CD4-positive, alpha-beta T cell treated with Interferon gamma for 1 hour (primary cell): ENCODE measurements around the gene GIGYF2.

Experiments used
- DNase-seq: peaks from one replicate; pipeline ENCODE4 v3.0.0-alpha.2; 2020

Gene GIGYF2

DNA sequence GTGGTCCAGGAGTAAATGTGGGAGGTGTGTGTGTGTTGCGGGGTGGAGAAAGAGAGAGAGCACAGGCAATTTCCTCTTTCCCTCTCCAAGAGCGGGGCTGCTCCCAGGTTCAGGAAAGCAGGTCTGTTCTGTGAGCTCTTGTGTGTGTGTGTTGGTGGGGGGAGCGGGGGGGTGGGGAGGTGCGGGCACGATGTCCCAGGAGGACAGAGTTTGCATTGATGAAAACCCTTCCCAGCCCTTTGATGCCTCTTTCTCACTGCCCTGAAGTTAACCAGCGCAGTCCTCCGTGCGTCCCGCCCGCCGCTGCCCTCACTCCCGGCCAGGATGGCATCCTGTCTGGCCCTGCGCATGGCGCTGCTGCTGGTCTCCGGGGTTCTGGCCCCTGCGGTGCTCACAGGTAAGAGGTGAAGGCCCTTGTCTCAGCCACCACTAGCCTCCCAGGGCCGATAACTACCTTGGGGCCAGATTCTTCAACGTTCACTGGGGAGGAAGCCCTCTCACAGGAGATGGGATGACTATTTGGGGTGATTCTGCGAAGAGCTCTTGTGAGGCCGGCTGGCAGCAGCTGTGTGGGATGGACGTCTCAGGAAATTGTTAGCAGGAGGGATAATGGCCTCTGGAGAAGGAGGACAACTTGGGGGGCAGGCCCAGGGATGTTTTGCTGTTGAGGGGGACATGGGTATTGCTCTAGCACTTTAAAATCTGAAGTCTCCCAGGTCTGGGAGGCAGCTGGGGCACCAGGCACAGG, 173.1 kb downstream of the GIGYF2 start, which contains the start of gene SNORC:
TSS of gene SNORC (plus strand) at position 247 of the 748 bp plus-strand sequence. CDS start at position 325, 78 bp downstream.
- no peak for DNase-seq

DNA sequence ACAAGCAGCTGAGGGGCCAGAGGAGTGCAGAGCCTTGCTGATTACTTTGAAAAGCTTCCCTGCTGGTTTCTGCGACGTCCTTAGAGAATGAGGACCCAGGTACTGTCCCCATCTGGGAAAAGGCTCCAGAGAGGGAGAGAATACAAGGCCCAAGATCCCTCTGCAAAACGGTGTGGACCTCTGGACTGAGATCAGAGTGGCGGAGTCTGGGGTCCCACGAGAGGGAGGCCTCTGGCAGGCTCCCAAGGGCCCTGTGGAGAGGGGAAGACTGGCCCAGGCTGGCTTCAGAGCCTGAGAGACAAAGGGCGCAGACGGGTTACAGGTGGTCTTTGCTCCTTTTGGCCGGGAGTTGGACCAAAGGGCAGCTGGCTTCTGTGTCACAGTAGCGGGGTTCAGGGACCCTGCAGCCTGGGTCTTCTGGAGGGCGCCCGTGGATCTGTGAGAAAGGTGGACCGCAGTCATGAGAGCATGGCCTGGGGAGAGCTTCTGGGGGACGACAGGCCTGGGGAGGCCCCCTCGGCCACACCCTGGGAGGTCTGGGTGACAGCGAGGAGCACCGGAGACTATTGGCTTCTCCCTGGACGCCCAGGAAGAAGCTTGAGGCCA, 173.7 kb downstream of the GIGYF2 start:
- DNase-seq: no peak

DNA sequence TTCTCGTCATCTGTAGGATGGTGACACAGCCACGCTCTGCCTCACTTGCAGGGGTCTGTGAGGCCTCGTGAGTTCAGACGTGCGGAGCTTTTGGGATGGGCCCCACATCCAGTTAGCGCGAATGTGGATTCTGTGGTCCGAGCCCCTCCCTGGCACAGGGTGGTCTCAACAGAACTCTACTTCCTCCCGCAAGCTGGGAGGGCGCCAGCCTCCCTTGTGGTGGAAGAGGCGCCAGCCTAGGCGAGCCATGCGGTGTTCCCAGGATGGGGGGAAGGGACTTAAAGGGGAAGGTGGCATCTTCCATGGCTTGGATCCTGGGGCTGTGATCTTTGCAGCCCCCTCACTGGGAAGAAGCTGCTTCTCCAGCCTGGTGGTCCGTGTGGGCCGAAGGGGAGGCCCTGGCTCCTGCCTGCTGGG, 174.3 kb downstream of the GIGYF2 start:
- DNase-seq: no peak

DNA sequence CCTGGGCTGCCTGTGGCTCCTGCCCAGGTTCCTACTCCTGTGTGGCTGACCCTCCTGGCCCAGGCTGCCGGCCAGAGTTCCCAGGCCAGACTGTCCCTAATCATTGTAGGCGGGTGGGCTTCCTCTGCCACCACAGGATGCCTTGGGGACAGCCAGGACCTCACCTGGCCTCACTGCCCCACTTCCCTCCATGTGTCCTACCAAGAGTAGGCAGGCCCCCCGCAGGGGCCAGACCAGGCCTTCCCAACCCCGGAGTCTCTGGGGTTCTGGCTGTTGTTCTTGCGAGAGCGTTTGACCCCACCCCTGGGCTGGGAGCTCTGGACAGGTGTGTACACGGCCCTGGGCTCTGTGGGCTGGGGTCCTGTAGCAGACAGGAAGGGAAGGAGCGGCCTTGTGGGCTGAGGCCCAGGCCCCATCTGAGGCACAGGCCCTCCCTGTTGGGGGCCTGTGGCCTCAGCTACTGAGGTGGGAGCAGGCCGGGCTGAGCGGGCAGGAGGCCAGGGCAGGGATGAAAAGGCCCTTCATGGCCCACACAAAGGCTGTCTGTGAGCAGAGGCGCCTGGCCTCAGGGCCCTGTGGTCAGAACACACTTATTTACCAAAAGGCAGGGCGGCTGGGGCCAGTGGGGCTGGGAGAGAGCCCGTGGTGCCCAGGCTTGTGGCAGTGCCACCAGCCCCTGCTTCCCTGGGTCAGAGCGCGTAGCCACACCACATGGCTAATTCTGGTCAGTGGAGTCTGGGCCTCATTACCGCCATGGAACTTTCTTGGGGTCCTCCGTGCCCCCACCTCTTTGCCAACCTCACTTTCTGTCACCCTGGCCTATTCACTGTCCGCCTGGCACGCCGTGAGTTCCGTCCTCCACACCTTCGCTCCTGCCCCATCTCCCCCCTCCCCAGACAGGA, 175.0 kb downstream of the GIGYF2 start:
- no peak for DNase-seq

- no peak for DNase-seq
Observed at GRCh38 chr2:232872826-232873225, 175.7 kb downstream of the GIGYF2 start.

DNA sequence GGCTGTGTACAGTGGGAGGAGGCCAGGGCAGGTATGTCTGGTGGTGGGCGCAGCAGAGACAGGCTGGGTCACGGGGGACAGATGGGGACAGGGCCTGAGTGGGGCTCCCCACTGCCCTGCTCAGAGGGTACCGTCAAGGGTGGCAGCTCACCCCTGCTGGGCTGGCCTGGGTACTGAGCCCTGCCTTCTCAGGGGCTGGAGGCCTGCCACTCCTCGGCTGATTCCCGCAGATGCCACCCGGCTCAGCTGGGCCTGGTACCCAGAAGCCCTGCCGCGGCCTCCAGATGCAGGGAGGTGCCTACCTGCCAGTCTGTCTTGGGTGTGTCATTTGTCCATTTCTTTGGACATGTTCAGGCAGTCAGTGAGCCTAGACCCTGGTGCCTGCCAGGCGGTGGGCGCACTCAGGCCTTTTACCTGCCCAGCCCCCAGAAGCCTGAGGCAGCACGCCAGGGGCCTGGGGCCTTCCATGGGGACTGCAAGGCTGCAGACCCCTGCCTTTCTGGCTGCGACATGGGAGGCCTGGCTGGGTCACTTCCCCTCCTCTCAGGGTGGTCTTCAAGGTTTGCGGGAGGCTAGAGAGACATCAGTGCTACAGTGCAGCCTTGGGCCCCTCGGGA, 176.3 kb downstream of the GIGYF2 start:
- DNase-seq: no peak

DNA sequence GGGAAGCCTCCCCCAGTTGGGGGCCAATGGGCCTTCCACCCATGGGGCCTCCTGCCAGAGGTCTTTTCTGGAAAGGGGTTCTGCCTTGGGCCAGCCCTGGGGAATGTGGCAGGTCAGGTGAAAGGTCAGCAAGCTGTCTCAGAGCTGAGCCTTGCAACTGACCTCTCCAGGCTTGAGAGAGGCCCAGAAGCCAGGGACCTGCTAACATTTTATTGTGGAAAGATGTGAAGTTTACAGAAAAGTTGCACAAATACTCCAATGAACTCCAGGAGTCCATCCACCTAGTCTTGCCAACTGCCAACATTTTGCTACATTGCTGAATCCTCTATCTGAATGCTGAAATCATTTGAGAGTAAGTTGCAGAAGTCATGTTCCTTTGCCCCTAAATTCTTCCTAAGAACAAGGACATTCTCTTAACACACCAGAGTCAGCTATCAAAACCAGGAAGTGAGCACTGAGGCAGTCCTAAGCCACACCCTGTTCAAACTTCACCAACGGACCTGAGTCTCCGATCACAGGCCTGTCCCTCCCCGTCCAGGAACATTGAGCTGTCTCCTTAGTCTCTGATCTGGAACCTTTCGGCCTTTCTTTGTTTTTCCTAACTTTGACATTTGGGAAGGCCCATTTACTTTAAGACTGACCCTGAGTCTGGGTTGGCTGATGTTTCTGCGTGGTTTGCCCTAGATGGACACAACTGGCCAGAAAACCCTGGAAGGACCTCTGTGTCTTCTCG, 176.9 kb downstream of the GIGYF2 start:
- no peak for DNase-seq

DNA sequence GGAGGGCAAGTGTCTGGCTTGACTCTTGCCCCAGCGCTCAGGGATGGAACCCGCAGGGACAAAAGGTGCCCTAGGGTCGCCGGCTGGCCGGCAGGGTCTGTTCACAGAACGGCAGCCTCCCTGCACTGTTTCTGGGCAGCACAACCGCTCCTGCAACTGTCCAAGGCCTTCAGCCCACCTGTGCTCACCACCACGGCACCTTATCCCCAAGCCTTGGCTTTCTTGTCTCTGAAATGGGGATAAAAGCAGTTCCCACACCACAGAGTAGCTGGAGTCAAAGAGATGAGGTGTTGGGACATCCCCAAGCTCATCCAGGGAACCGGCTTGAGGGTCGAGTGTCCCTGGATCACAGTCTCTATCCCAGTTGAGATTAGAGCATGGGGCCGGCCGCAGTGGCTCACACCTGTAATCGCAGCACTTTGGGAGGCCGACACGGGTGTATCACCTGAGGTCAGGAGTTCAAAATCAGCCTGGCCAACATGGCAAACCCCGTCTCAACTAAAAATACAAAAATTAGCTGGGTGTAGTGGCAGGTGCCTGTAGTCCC, 177.6 kb downstream of the GIGYF2 start:
- no peak for DNase-seq

- DNase-seq: no peak
Observed at GRCh38 chr2:232875256-232876121, 178.4 kb downstream of the GIGYF2 start.

DNA sequence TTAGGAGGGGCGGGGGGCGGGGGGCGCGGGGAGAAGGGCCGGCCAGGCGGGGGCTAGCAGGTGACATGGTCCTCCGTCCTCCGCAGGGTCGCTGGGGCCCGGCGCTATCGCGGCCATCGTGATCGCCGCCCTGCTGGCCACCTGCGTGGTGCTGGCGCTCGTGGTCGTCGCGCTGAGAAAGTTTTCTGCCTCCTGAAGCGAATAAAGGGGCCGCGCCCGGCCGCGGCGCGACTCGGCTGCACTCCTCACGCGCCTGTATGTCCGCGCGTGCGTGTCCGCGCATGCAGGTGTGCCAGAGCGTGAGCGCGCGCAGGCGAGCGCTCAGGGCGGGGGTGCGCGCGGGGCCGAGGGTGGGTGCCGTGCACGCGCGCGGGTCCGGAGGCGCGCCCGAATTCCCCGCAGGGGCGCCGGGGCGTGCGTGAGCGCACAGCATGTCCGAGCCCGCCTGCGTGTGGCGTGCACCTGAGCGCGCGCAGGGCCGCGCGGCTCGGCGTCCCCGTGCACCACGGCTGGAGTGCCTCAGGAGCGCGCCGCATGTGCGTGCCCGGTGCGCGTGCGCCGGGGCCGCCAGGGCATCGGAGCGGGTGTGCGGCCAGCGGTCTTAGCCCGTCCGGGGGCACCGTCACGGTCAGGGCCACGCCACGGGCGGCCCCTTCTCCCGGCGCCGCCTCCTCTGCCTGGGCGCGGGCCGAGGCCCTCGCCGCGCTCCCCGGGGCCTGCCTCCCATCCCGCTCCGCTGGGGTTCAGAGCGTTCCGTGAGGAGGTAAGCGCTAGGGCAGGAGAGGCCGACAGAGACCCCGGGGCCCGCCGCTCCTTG, 179.2 kb downstream of the GIGYF2 start:
- peak; percentile 31 for DNase-seq

- no peak for DNase-seq
Observed at GRCh38 chr2:232876978-232877441, 179.9 kb downstream of the GIGYF2 start.

DNA sequence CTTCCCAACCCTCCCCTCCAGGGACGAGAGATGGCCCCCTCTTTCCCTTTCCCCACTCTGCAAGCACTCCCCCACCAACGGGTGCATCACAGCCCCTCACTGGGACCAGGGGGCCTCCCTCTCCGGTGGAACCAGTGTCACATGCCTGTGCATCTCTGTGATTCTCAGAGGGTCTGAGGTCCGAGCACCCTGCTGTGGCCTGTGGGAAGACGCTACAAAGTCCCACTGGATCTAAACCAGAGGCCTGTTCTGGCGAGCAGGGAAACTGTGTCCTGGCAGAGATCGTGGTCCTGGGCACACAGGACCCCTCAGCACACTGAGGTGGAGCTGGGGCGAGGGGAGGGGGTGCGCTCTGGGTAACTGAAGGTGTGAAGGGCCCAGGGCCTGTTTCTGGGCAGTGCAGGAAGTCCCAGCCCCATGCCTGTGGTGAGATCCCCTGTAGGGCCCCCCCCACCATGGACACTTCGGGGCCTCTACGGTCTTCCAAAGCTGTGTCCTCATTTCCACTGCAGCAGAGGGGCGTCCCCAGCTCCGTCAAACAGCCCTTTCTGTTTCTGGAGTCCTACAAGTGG, 180.9 kb downstream of the GIGYF2 start:
- no peak for DNase-seq

GRCh38 chr2:232878855-232879617, 181.9 kb downstream of the GIGYF2 start:
- no peak for DNase-seq

DNA sequence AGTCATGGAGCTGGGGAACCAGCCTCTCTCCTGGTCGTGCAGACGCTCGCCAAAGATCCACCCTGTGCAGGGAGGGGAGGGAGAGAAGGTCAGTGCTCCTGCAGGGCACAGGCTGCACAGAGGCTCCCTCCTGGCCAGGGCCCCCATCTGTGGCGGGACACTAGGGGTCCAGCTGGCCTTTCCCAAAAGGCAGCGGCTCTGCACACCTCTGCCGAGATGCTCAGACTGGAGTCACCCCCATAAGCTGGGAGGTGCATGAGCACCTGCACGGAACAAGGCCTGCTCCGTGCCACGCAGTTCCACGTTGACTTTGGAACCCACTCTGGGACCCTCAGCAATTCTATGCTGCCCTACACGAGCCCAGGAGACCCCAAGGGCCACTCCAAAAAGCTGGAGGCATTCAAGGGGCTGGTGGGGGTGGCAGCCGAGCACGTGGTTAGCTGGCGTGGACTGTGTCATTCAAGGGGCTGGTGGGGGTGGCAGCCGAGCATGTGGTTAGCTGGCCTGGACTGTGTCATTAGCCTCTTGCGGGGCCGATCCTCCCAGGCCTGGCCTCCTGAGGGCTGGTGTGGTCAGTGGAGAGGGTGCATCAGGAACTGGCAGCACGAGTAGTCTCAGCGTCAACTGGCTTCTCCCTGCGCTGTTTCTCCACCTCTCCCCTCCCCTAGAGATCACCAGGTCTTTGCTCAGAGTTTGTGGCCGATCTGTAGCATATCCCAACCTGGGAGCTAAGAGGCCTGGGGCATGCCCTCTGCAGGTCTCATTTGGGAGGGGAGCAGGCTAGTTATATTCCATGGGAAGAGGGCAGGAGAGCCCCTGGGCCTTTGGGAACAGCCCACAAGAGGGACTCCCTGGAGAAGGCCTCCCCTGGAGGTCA, 182.7 kb downstream of the GIGYF2 start:
- no peak for DNase-seq

GRCh38 chr2:232880764-232881351, 183.7 kb downstream of the GIGYF2 start:
- DNase-seq: no peak

GRCh38 chr2:232882085-232882484, 185.0 kb downstream of the GIGYF2 start:
- no peak for DNase-seq

DNA sequence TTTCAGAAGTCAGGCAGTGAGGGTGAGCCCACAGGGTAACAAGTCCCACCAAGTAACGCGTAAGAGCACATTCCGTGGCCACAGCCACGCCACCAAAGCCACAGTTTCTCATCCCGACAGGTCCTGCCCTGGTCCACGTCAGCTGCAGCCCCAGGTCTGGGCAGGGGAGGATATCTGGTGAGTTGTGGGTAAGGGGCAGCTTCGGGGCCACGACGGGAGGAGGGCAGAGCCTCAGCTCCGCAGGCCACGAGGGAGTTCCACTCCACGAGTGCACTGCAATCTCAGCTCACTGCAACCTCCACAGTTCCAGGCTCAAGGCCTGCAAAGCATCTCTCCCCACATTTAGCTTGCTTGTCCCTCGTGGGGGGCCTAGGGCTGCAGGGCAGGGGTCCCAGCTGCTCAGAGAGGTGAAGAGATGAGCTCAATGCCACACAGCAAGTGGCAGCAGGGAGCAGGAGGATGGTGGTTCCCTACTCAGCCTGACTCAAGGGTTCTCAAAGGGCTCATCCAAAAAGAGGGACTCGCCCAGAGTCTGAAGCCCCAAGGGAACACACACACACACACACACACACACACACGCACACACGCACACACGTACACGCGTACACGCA, 185.5 kb downstream of the GIGYF2 start:
- DNase-seq: no peak
